HG03378 (cell line): ENCODE results near the gene CD82.
"Not testable (repeated sequence)": the region's sequence is repeated elsewhere in the genome, so short reads cannot be mapped to it uniquely, and the experiment has no call there.

Experiments
- ATAC-seq: cut with Tn5 transposase; IDR thresholded peaks from one replicate; pipeline ENCODE4 v1.9.1; 2021; ENCODE audit warnings: mild to moderate bottlenecking, moderate library complexity; ENCODE audit not compliant: unreplicated experiment

The CD82 gene

GRCh38 chr11:44658506-44658850, 93.0 kb downstream of the CD82 start:
- no peak for ATAC-seq

GRCh38 chr11:44659641-44660040, 94.2 kb downstream of the CD82 start:
- ATAC-seq, result no peak

GRCh38 chr11:44660535-44660934, 95.1 kb downstream of the CD82 start:
- ATAC-seq, result not testable (repeated sequence)

GRCh38 chr11:44661311-44661717, 95.9 kb downstream of the CD82 start:
- ATAC-seq, result no peak
